OCI-LY3 (cell line): ENCODE measurements around the gene CHN1.

ENCODE experiments used
- CTCF ChIP-seq: fragments of 200-600, 300-600 bp; sonication (generic); IDR thresholded peaks from 2 replicates; pipeline ENCODE4 v1.5.1; 2014; ENCODE audit warnings: antibody characterized with exemption, low read length, low read depth
- EZH2phosphoT487 ChIP-seq: fragments of 200-600 bp; shearing (Covaris generic); IDR thresholded peaks from 2 replicates; pipeline ENCODE4 v1.6.1; 2018; ENCODE audit warnings: antibody characterized with exemption, mixed run types, low read depth

DNA sequence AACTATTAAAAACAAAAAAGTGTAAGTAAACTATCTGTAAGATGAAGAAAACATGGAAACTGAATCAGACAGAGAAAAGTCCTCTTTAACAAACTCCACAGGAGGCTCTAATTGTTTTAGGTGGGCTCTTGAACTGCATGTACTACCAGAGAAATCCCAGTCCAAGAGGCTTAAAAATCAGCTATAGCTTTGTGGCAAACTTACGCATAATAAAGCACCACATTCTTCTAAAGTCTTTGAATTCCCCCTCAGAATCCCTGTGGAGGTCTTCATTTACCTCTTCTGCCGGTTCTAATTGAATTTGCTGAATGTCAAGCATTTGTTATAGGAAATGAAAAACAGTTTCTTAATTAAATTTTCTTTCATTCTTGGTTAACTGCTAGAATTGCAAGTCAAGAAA, 40.8 kb downstream of the CHN1 start:
- no peak for TF ChIP-seq CTCF
- TF ChIP-seq EZH2phosphoT487 = no peak
